ENCODE measurements around the gene PKIB.

DNA sequence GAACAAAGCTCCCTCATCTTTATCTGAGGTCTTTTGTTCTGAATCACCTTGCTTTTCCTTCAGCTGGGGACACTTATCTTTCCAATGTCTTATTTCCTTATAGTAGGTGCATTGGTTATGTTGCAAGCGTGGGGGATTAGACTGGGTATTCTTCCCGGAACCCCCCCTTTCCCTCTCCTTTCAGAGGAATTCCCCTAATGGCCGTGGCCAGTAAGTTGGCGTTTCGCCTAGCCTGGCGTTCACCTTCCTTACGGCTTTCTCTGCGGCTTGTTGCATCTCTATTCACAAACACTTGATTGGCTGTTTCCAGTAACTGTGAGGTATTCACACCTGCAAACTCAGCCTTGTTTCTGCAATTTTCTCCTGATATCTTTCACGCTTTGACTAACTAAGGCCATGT lies 136.5 kb downstream of the PKIB start:
- TF ChIP-seq, protein P1, sequence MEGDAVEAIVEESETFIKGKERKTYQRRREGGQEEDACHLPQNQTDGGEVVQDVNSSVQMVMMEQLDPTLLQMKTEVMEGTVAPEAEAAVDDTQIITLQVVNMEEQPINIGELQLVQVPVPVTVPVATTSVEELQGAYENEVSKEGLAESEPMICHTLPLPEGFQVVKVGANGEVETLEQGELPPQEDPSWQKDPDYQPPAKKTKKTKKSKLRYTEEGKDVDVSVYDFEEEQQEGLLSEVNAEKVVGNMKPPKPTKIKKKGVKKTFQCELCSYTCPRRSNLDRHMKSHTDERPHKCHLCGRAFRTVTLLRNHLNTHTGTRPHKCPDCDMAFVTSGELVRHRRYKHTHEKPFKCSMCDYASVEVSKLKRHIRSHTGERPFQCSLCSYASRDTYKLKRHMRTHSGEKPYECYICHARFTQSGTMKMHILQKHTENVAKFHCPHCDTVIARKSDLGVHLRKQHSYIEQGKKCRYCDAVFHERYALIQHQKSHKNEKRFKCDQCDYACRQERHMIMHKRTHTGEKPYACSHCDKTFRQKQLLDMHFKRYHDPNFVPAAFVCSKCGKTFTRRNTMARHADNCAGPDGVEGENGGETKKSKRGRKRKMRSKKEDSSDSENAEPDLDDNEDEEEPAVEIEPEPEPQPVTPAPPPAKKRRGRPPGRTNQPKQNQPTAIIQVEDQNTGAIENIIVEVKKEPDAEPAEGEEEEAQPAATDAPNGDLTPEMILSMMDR (IDR thresholded peaks at IDR 0.05; ENCODE audit: borderline replicate concordance, extremely low read depth, low read length, poor library complexity, severe bottlenecking), result no peak
- no peak for TF ChIP-seq EZH2 (IDR thresholded peaks at IDR 0.05; ENCODE audit: borderline replicate concordance, low read depth, low read length, severe bottlenecking)

All from DND-41 (cell line).